Measurements from ENCODE around the gene HOXD4. TPM values are rescaled to one million over a fixed set of nuclear protein-coding genes. Genes with fewer than 3 reads are reported as not detected.
A peak's percentile ranks its signal among the peaks of the same experiment; 100 is the strongest.

HOXD4 gene
- total RNA-seq, 1 experiment from 2014 or later, result not detected

GRCh38 chr2:176174824-176175708, 23.7 kb downstream of the HOXD4 start:
- Mint-ChIP-seq H3K4me3 (ENCODE audit: low read depth, unreplicated experiment) (no peak overlapping the region), H3K27me3 (ENCODE audit: unreplicated experiment) (peaks cover 14% of the 10 kb centered on the region), H3K9me3 (ENCODE audit: low read depth, unreplicated experiment) (no peaks in the 10 kb centered on the region), H3K36me3 (ENCODE audit: insufficient read depth, unreplicated experiment) (no peaks in the 10 kb centered on the region), H3K27ac (ENCODE audit: unreplicated experiment) (no peak overlapping the region), H3K4me1 (ENCODE audit: low read depth, unreplicated experiment) (peaks cover 11% of the 10 kb centered on the region)
- no TSS peak for BruUV-seq (replicated peaks)
- CTCF ChIA-PET, result interaction anchor here (0.5 kb wide), 1 partner anchor 706 kb away, joined by 3 read pairs; no protein-coding TSS in a partner anchor
- no peak for DNase-seq
- no peak for TF ChIP-seq CTCF (IDR thresholded peaks at IDR 0.05; ENCODE audit: unreplicated experiment)
- intact Hi-C loops (cut with micrococcal nuclease; ENCODE audit: unreplicated experiment), result loop anchor here (10.0 kb wide), 1 partner anchor 150 kb away; no protein-coding TSS in a partner anchor

GRCh38 chr2:176175709-176176607, 24.6 kb downstream of the HOXD4 start:
- intact Hi-C loops (cut with micrococcal nuclease; ENCODE audit: unreplicated experiment), result loop anchor here (10.0 kb wide), 1 partner anchor 149 kb away; no protein-coding TSS in a partner anchor
- Mint-ChIP-seq H3K4me3 (ENCODE audit: low read depth, unreplicated experiment) (no peak overlapping the region), H3K4me1 (ENCODE audit: low read depth, unreplicated experiment) (peaks cover 11% of the 10 kb centered on the region), H3K9me3 (ENCODE audit: low read depth, unreplicated experiment) (no peaks in the 10 kb centered on the region), H3K36me3 (ENCODE audit: insufficient read depth, unreplicated experiment) (no peaks in the 10 kb centered on the region), H3K27ac (ENCODE audit: unreplicated experiment) (no peak overlapping the region), H3K27me3 (ENCODE audit: unreplicated experiment) (peaks cover 21% of the 10 kb centered on the region)
- no peak for DNase-seq
- CTCF ChIA-PET, result interaction anchor here (0.6 kb wide), 2 partner anchors 144 to 1386 kb away, joined by 4 to 6 read pairs; no protein-coding TSS in a partner anchor
- no TSS peak for BruUV-seq (replicated peaks)
- TF ChIP-seq CTCF (IDR thresholded peaks at IDR 0.05; ENCODE audit: unreplicated experiment), result no peak

- H3K9me3 Mint-ChIP-seq (ENCODE audit: low read depth, unreplicated experiment), result no peaks in the 10 kb centered on the region
- H3K36me3 Mint-ChIP-seq (ENCODE audit: insufficient read depth, unreplicated experiment), result no peaks in the 10 kb centered on the region
- H3K4me1 Mint-ChIP-seq (ENCODE audit: low read depth, unreplicated experiment), result peaks cover 11% of the 10 kb centered on the region
- no peak overlapping the region for H3K27ac Mint-ChIP-seq (ENCODE audit: unreplicated experiment)
- CTCF ChIA-PET, result interaction anchor here (0.7 kb wide), 1 partner anchor 11 kb away, joined by 3 read pairs; no protein-coding TSS in a partner anchor
- H3K27me3 Mint-ChIP-seq (ENCODE audit: unreplicated experiment), result peaks cover 21% of the 10 kb centered on the region
- BruUV-seq (replicated peaks), result no TSS peak
- intact Hi-C loops (cut with micrococcal nuclease; ENCODE audit: unreplicated experiment), result loop anchor here (10.0 kb wide), 1 partner anchor 147 kb away; no protein-coding TSS in a partner anchor
- DNase-seq, result no peak
- H3K4me3 Mint-ChIP-seq (ENCODE audit: low read depth, unreplicated experiment), result peak overlapping the region; percentile 71
- no peak for TF ChIP-seq CTCF (IDR thresholded peaks at IDR 0.05; ENCODE audit: unreplicated experiment)
Measured at GRCh38 chr2:176177580-176178037, 26.3 kb downstream of the HOXD4 start.

Measured in Calu3 (cell line).